Uterus (tissue), 2 donors: Measurements from ENCODE around the gene RRP1.

Experiments
- POLR2A ChIP-seq, 2 donors: fragments of 450-650 bp; IDR thresholded peaks; one replicate each; pipeline ENCODE4 v1.6.1; 2016; ENCODE audit warnings: antibody characterized with exemption in 2 of 2, mild to moderate bottlenecking in 1 of 2, moderate library complexity in 1 of 2
- TF ChIP-seq, protein P1 (sequence below), 4 experiments: fragments of 200-600 bp in 2 of 4; fragments of 450-650 bp in 2 of 4; sonication (generic) in 2 of 4; IDR thresholded peaks; one replicate each; pipeline ENCODE4 v1.5.1; 2016 to 2019; ENCODE audit warnings: antibody characterized with exemption in 4 of 4, mild to moderate bottlenecking in 2 of 4, moderate library complexity in 1 of 4

DNA sequence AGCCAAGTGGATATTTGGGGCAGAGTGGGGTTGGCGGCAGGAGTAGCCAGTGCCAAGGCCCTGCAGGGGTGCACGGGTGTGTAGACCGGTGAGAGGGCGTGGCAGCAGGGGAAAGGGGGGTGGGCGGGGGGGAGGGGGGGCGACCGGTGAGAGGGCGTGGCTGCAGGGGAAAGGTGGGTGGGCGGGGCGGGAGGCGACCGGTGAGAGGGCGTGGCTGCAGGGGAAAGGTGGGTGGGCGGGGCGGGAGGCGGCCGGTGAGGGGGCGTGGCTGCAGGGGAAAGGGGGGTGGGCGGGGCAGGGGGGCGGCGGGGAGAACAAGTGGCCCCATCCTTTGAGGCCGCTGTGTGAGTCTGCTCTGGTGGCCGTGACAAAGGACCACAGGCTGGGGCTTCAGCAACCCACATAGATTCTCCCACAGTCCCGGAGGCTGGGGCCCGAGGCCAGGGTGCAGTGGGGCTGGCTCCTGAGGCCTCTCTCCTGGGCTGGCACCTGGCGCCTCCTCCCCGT lies 25.8 kb downstream of the RRP1 start:
- TF ChIP-seq, protein P1, sequence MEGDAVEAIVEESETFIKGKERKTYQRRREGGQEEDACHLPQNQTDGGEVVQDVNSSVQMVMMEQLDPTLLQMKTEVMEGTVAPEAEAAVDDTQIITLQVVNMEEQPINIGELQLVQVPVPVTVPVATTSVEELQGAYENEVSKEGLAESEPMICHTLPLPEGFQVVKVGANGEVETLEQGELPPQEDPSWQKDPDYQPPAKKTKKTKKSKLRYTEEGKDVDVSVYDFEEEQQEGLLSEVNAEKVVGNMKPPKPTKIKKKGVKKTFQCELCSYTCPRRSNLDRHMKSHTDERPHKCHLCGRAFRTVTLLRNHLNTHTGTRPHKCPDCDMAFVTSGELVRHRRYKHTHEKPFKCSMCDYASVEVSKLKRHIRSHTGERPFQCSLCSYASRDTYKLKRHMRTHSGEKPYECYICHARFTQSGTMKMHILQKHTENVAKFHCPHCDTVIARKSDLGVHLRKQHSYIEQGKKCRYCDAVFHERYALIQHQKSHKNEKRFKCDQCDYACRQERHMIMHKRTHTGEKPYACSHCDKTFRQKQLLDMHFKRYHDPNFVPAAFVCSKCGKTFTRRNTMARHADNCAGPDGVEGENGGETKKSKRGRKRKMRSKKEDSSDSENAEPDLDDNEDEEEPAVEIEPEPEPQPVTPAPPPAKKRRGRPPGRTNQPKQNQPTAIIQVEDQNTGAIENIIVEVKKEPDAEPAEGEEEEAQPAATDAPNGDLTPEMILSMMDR (IDR thresholded peaks at IDR 0.05): no peak
- TF ChIP-seq POLR2A (IDR thresholded peaks at IDR 0.05): no peak
